Measurements from ENCODE around the gene SBF2.
"Not testable (repeated sequence)": the region's sequence is repeated elsewhere in the genome, so short reads cannot be mapped to it uniquely, and the experiment has no call there.

Gene SBF2

GRCh38 chr11:10108915-10109680, 184.9 kb downstream of the SBF2 start:
- no peak for DNase-seq

- no peak for DNase-seq
These were observed 186.5 kb downstream of the SBF2 start for GRCh38 chr11:10107497-10107896.

GRCh38 chr11:10097615-10098014, 196.4 kb downstream of the SBF2 start:
- DNase-seq, result no peak

- DNase-seq, result no peak
These were observed 197.0 kb downstream of the SBF2 start for GRCh38 chr11:10096987-10097386.

- DNase-seq, result no peak
These were observed 198.4 kb downstream of the SBF2 start for GRCh38 chr11:10095412-10096208.

GRCh38 chr11:10092426-10092825, 201.6 kb downstream of the SBF2 start:
- no peak for DNase-seq

GRCh38 chr11:10091314-10092045, 202.5 kb downstream of the SBF2 start:
- no peak for DNase-seq

- DNase-seq, result not testable (repeated sequence)
These were observed 206.1 kb downstream of the SBF2 start for GRCh38 chr11:10087923-10088225.

GRCh38 chr11:10087186-10087922, 206.7 kb downstream of the SBF2 start:
- DNase-seq, result no peak

- DNase-seq, result no peak
These were observed 213.9 kb downstream of the SBF2 start for GRCh38 chr11:10080138-10080537.

GRCh38 chr11:10076458-10077141, 217.4 kb downstream of the SBF2 start:
- DNase-seq, result no peak

GRCh38 chr11:10075141-10075540, 218.9 kb downstream of the SBF2 start:
- no peak for DNase-seq

- no peak for DNase-seq
These were observed 221.2 kb downstream of the SBF2 start for GRCh38 chr11:10072841-10073240.

GRCh38 chr11:10072142-10072541, 221.9 kb downstream of the SBF2 start:
- DNase-seq, result no peak

GRCh38 chr11:10067629-10068300, 226.3 kb downstream of the SBF2 start:
- DNase-seq, result no peak

GRCh38 chr11:10066441-10066840, 227.6 kb downstream of the SBF2 start:
- DNase-seq, result no peak

GRCh38 chr11:10064828-10065227, 229.2 kb downstream of the SBF2 start:
- no peak for DNase-seq

- DNase-seq, result no peak
These were observed 235.7 kb downstream of the SBF2 start for GRCh38 chr11:10058356-10058755.

- DNase-seq, result no peak
These were observed 242.0 kb downstream of the SBF2 start for GRCh38 chr11:10051868-10052586.

GRCh38 chr11:10050561-10050960, 243.5 kb downstream of the SBF2 start:
- no peak for DNase-seq

- no peak for DNase-seq
These were observed 244.3 kb downstream of the SBF2 start for GRCh38 chr11:10049756-10050155.

All from NCI-H2029 treated with DMSO at 0.1 percent for 48 hours (cell line).